Muscle layer of duodenum (tissue), 2 donors: ENCODE data around the gene STUM.

Experiments used
- H3K27ac ChIP-seq: one replicate; pipeline ENCODE4 v1.7.0; 2013; ENCODE audit warnings: mild to moderate bottlenecking, low read length
- H3K27me3 ChIP-seq: one replicate; pipeline ENCODE4 v1.7.0; 2013; ENCODE audit warnings: low read depth, mild to moderate bottlenecking, control low read depth, low read length
- H3K36me3 ChIP-seq, 2 donors: one replicate each; pipeline ENCODE4 v1.7.0; 2013; ENCODE audit warnings: low read length in 2 of 2, control low read depth in 1 of 2, mild to moderate bottlenecking in 1 of 2; ENCODE audit not compliant: insufficient read depth in 2 of 2, control insufficient read depth in 1 of 2
- H3K4me1 ChIP-seq, 2 donors: one replicate each; pipeline ENCODE4 v1.7.0; 2013; ENCODE audit warnings: low read length in 2 of 2, mild to moderate bottlenecking in 2 of 2, control low read depth in 1 of 2, moderate library complexity in 1 of 2; ENCODE audit not compliant: insufficient read depth in 2 of 2, control insufficient read depth in 1 of 2
- H3K4me3 ChIP-seq, 2 donors: one replicate each; pipeline ENCODE4 v1.7.0; 2013; ENCODE audit warnings: low read length in 2 of 2, low read depth in 1 of 2, mild to moderate bottlenecking in 1 of 2
- H3K9me3 ChIP-seq, 2 donors: one replicate each; pipeline ENCODE4 v1.7.0; 2013; ENCODE audit warnings: low read length in 2 of 2, control low read depth in 1 of 2, mild to moderate bottlenecking in 1 of 2; ENCODE audit not compliant: control insufficient read depth in 1 of 2
- donor health status: healthy.

The STUM gene

DNA sequence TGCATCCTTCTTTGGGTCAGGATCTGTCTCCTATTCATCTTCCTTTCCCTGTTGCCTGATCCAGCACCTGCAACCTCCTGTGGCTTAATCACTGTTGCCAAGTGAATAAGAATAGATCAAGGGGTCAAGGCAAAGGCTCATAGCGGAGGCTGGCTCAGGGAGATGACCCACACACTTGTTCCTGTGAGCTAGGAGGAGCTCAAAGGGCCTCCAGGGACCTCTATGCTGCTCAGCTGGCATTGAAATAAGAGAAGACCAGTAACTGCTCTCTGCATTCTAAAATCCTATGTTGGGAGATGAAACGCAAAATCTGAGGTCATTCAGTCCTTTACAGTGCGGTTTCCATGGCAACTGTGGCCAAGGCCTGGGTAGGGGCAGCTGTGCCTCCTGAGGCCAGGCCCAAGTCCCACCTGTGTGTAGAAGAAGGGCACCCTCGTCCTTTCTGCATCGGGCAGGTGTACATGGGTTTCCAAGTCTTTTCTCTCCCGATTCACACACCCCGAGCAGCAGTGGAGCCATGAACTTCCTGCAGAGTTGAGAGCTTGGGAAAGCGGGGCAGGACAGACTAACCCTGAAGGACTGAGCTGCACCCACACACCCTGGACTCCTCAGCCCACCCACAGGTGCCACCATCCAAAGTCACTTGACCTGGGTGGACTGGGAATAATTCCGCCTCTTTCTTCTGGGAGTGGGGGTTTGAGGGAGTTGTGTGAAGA is 27.8 kb upstream of the STUM start:
- Histone ChIP-seq H3K4me3 (no peak overlapping the region), H3K27me3 (no peaks in the 10 kb centered on the region), H3K36me3 (no peaks in the 10 kb centered on the region), H3K9me3 (no peaks in the 10 kb centered on the region), H3K27ac (no peak overlapping the region), H3K4me1 (no peaks in the 10 kb centered on the region)

DNA sequence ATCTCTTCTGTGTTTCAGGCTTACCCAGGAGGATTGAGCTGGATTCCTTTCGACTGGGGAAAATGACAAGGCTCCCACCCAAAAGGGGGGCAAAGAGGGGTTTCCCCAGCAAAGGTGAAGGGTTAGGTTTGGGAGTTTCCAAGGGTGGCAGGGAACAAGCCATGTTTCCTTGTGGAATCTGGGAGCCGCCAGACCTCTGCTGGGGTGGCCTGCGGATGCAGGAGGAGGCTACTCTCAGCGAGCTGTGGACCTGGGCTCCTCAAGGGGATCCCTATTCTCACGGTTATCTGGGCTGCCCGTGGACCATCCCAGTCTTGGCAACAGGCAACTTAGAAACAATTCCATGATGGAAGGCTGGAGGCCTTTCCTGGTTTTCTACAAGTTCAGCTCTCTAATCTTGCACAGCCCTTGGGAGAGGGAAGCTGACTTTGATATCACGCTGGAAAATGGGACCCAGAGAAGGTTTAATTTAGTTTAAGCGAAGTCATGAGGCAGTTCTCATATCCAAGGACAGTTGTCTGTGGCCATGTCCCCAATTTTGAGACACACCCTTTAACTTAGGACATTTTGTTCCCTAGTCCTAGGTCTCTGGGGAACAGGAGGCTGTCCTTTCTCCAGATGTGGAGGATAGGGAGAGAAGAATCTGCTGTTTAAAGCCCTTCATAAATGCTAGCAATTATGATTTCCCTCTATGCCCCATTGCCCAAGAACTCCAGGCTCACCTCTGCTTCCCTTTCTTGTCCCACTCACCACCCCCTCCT is 24.7 kb upstream of the STUM start:
- Histone ChIP-seq H3K9me3 (no peaks in the 10 kb centered on the region), H3K27me3 (no peaks in the 10 kb centered on the region), H3K27ac (no peak overlapping the region), H3K4me3 (no peak overlapping the region), H3K4me1 (no peaks in the 10 kb centered on the region), H3K36me3 (no peaks in the 10 kb centered on the region)

DNA sequence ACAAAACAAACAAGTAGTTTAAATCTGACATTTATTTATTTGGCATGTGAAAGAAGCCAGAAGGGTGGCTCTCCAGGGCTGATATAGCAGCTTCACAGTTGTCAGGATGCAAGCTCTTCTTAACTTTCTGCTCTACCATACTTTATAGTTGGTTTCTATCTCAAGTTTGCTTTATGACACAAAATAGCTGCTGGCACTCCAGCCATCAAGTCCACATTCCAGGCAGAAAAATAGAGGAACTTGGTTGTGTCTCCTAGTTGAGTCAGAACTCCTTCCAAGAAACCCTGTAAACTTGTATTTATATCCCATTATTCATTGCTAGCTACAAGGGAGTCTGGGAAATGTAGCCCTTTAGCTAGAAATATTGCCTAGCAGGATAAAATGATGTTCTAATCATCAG is 24.0 kb upstream of the STUM start:
- Histone ChIP-seq H3K27ac (no peak overlapping the region), H3K9me3 (no peaks in the 10 kb centered on the region), H3K4me1 (no peaks in the 10 kb centered on the region), H3K36me3 (no peaks in the 10 kb centered on the region), H3K27me3 (no peaks in the 10 kb centered on the region), H3K4me3 (no peak overlapping the region)

DNA sequence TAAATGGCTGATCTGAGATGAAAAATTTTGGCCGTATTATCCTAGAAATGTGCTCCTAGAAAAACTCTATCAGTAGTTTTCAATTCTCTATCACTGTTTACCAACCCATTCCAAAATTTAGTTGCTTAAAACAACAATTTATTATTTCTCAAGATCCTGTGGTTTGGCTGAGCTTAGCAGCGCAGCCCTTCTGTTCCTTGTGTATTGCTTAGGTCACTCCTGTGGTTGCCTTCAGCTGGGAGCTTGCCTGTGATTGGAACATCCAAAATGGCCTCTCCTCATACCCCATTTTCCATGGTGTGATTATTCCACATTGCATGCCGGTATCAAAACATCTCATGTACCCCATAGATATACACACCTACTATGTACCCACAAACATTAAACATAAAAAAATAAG is 22.8 kb upstream of the STUM start:
- Histone ChIP-seq H3K4me3 (no peak overlapping the region), H3K27me3 (no peaks in the 10 kb centered on the region), H3K36me3 (no peaks in the 10 kb centered on the region), H3K27ac (no peak overlapping the region), H3K4me1 (no peaks in the 10 kb centered on the region), H3K9me3 (no peaks in the 10 kb centered on the region)

DNA sequence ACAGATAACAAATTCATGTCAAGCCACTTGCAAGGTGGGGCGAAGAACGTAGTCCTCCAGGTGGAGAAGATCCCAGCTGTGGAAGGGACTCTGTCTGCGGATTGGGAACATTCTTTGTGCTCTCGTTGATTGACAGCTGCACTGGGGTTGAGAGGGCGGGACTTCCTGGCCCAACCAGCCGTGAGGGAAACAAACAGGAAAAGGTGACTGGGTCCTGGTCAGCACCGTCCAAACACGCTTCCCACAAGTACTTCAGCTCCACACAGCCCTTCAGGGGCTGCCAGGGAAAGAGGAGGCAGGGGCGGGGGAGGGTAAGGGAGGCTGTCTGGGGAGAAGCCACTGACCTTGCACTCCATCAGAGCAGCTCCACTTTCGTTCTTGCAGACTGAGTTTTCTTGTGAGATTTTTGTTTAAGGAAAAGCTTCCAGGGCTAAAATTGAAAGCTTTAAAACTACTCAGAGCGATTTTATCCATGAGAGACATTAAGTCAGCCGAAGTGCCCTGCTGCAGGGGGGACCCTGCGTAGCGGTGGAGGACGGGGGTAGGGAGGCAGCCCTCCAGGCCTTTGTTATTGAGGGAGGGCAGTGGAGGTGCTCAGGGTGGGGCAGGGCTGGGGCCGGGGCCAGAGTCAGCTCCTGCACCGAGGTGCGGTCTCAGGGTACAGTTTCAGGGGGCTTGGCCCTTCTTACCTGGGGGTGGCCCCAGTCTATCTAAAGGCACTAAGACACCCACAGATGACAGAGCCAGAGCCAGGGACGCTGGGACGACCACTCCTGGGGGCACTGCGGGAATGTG is 21.6 kb upstream of the STUM start:
- H3K27ac ChIP-seq = no peak overlapping the region
- H3K27me3 ChIP-seq = no peaks in the 10 kb centered on the region
- no peaks in the 10 kb centered on the region for H3K4me1 ChIP-seq
- H3K9me3 ChIP-seq = no peaks in the 10 kb centered on the region
- peak overlapping the region in 1 of 2 donors; percentile 0 for H3K4me3 ChIP-seq
- no peaks in the 10 kb centered on the region for H3K36me3 ChIP-seq

DNA sequence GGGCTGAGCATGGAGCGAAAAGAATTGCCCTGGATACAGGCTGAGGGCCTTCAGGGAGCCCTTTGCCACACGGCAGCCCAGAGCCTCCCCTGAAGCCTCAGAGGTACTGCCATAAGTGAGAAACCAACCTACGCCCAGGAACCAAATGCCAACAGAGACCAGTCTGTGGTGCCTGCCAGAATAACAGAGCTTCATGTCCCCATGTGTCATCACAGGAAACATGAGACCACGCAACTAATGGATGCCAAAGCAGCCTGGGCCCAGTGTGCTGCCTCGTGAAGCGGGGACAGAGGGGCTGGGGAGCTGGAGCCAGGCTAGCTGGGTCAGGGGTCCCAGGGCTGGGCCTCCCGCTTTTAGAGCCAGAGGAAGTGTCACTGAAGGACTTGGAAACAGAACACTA is 18.7 kb upstream of the STUM start:
- Histone ChIP-seq H3K4me1 (no peaks in the 10 kb centered on the region), H3K27me3 (no peaks in the 10 kb centered on the region), H3K36me3 (no peaks in the 10 kb centered on the region), H3K27ac (no peak overlapping the region), H3K9me3 (no peaks in the 10 kb centered on the region), H3K4me3 (no peak overlapping the region)

DNA sequence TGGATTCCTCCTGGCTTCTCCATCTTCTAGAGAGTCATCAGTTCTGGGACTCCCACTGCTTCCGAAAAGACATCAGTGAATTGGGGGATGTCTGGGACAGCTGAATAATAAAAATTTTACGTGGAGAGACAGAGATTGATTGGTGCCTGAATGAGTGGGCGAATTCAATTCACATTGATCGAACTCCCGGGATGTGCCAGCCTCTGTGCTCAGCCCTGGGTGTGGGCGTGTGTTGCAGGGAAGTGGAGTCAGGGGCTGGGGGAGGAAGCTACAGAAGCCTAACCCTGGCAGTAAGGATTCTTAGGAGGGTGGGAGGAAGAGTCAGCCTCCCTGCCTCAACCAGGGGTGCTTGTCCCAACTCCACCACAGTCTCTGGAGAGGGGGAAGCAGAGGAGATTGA is 18.0 kb upstream of the STUM start:
- Histone ChIP-seq H3K36me3 (no peaks in the 10 kb centered on the region), H3K9me3 (no peaks in the 10 kb centered on the region), H3K27ac (no peak overlapping the region), H3K4me3 (no peak overlapping the region), H3K4me1 (no peaks in the 10 kb centered on the region), H3K27me3 (no peaks in the 10 kb centered on the region)

DNA sequence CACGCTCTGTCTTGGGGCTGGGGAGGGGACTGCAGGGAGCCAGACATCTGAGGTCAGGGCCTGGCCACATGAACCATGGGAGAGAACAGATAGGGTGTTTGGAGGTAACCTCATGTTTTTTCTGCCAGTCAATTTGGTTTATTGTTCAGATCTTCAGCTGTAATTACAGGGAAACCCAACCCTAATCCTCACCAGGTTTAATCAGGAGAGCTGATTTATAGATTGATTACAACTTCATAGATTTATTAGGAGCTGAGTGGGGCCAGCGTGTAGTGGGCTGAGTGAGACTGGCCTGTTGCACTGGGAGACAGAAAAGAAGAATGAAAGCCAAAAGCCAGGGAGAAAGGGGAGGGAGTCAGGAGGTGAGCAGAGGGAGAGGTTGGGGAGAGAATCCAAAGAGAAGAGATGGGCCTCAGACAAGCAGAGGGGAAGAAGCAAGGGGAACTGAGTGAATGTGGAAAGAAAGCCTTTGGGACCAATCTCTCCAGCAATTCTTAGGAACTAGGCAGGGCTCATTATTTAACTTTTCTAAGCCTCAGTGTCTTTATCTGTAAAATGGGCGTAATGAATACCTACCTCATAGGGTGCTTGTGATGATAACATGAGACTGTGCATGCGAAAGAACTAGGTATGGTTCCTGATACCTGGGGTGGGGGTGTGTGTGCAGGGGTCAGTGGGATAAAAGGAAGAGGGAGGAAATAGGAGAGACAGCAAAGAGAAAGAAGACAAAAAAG is 17.0 kb upstream of the STUM start:
- Histone ChIP-seq H3K27me3 (no peaks in the 10 kb centered on the region), H3K4me1 (no peaks in the 10 kb centered on the region), H3K4me3 (no peak overlapping the region), H3K9me3 (no peaks in the 10 kb centered on the region), H3K36me3 (no peaks in the 10 kb centered on the region), H3K27ac (no peak overlapping the region)

DNA sequence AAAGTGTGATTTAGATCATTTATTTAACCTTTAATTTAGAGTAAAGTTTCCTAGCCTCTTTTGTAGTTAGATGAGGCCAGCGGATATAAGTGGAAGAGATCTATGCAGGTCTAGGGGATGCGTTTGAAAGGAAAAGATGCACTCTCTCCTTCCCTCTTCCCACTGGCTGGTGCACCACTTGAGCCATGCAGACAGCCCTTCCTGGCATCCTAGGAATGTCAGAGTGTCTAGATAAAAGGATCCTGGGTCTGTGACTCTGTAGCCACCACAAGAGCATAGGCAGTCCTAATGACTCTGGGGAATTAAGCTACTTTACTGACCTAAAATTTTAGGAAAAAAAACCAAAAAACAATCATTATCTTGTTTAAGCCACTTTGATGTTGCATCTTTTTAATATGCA is 16.0 kb upstream of the STUM start:
- Histone ChIP-seq H3K27me3 (no peaks in the 10 kb centered on the region), H3K36me3 (no peaks in the 10 kb centered on the region), H3K27ac (no peak overlapping the region), H3K9me3 (no peaks in the 10 kb centered on the region), H3K4me3 (no peak overlapping the region), H3K4me1 (no peaks in the 10 kb centered on the region)

DNA sequence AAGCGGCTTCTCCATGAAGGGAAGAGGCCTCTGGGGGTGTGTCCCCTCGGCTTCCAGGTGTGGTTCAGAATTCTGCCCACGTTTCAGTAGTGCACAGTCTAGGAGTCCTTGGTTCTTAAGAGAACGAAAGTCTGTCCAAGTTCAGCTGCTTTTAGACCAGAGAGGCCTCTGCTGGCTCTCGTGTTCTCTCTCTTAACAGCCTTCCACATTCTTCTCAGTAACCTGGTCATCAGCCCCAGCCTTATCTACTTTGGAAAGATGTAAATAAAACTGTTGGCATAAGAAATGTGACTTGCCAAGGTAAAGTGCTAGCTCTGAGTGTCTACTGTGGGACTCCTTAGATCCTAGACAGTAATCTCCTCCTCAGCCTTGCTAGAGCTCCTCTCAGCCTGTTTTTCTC is 15.3 kb upstream of the STUM start:
- Histone ChIP-seq H3K36me3 (no peaks in the 10 kb centered on the region), H3K4me3 (no peak overlapping the region), H3K4me1 (no peaks in the 10 kb centered on the region), H3K27ac (no peak overlapping the region), H3K27me3 (no peaks in the 10 kb centered on the region), H3K9me3 (no peaks in the 10 kb centered on the region)

DNA sequence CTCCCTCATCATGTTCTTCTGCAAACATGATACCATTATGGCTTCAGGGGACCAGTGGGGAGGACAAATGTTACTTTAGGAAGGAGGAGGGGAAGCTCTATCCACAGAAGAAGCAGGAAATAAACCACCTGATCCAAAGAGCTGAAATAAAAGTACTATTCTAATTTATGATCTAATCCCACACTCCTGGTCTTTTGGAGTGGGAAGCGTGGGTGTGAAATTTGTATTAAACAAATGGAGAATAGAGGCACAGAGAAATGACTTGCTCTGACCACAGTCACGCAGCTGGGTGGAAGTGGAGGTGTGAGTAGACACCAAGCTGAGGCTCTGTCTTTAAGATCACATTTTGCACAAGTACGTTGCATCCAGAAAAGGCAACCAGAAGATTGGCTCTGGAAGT is 14.5 kb upstream of the STUM start:
- Histone ChIP-seq H3K4me3 (no peak overlapping the region), H3K4me1 (no peaks in the 10 kb centered on the region), H3K36me3 (no peaks in the 10 kb centered on the region), H3K9me3 (no peaks in the 10 kb centered on the region), H3K27me3 (no peaks in the 10 kb centered on the region), H3K27ac (no peak overlapping the region)
